H9 (cell line): ENCODE results near the gene CDKN3. TPM values are rescaled to one million over a fixed set of nuclear protein-coding genes. Genes with fewer than 3 reads are reported as not detected.

ENCODE experiments used
- DNase-seq: peaks from one replicate; pipeline ENCODE4 v3.0.0-alpha.2; 2017
- H2AFZ ChIP-seq: one replicate; pipeline ENCODE4 v1.6.1; 2013; ENCODE audit warnings: mild to moderate bottlenecking, low read length, control low read depth, moderate library complexity
- H2AK5ac ChIP-seq: 2 replicates; pipeline ENCODE4 v1.6.1; 2013; ENCODE audit warnings: low read length, control low read depth, mixed read lengths; ENCODE audit not compliant: insufficient read length
- H2BK120ac ChIP-seq: one replicate; pipeline ENCODE4 v1.6.1; 2013; ENCODE audit warnings: low read depth, mild to moderate bottlenecking, low read length, control low read depth, inconsistent platforms; ENCODE audit not compliant: poor library complexity, severe bottlenecking
- H2BK12ac ChIP-seq: 2 replicates; pipeline ENCODE4 v1.6.1; 2013; ENCODE audit warnings: low read length, control low read depth, mixed read lengths, low read depth; ENCODE audit not compliant: insufficient read length
- H2BK15ac ChIP-seq: 2 replicates; pipeline ENCODE4 v1.6.1; 2013; ENCODE audit warnings: low read depth, low read length, control low read depth
- H2BK20ac ChIP-seq: one replicate; pipeline ENCODE4 v1.6.1; 2013; ENCODE audit warnings: low read depth, mild to moderate bottlenecking, low read length, control low read depth, inconsistent platforms; ENCODE audit not compliant: poor library complexity, severe bottlenecking
- H2BK5ac ChIP-seq: 2 replicates; pipeline ENCODE4 v1.6.1; 2013; ENCODE audit warnings: low read length, control low read depth, mixed read lengths; ENCODE audit not compliant: insufficient read length
- H3K14ac ChIP-seq: 2 replicates; pipeline ENCODE4 v1.6.1; 2013; ENCODE audit warnings: low read length, control low read depth; ENCODE audit not compliant: insufficient read depth
- H3K18ac ChIP-seq: 2 replicates; pipeline ENCODE4 v1.6.1; 2013; ENCODE audit warnings: low read depth, mild to moderate bottlenecking, mixed read lengths, low read length, control low read depth; ENCODE audit not compliant: insufficient read length
- H3K23ac ChIP-seq: 2 replicates; pipeline ENCODE4 v1.6.1; 2013; ENCODE audit warnings: low read length, control low read depth, mixed read lengths, low read depth; ENCODE audit not compliant: insufficient read length
- H3K23me2 ChIP-seq: 2 replicates; pipeline ENCODE4 v1.6.1; 2013; ENCODE audit warnings: low read depth, mild to moderate bottlenecking, mixed read lengths, low read length, control low read depth; ENCODE audit not compliant: insufficient read length, poor library complexity, severe bottlenecking
- H3K27ac ChIP-seq: 2 replicates; pipeline ENCODE4 v1.5.1; 2013; ENCODE audit warnings: low read length, control low read depth, mixed read lengths, low read depth; ENCODE audit not compliant: insufficient read length
- H3K27me3 ChIP-seq: 2 replicates; pipeline ENCODE4 v1.6.1; 2013; ENCODE audit warnings: low read length, control low read depth, inconsistent platforms; ENCODE audit not compliant: insufficient read depth
- H3K4ac ChIP-seq: 2 replicates; pipeline ENCODE4 v1.6.1; 2013; ENCODE audit warnings: low read depth, mild to moderate bottlenecking, control low read depth, inconsistent platforms, low read length, moderate library complexity
- H3K4me1 ChIP-seq: 2 replicates; pipeline ENCODE4 v1.6.1; 2013; ENCODE audit warnings: low read length, control low read depth, inconsistent platforms; ENCODE audit not compliant: insufficient read depth
- H3K4me2 ChIP-seq: 2 replicates; pipeline ENCODE4 v1.6.1; 2013; ENCODE audit warnings: low read length, control low read depth, mixed read lengths; ENCODE audit not compliant: insufficient read length, insufficient read depth
- H3K56ac ChIP-seq: 2 replicates; pipeline ENCODE4 v1.6.1; 2013; ENCODE audit warnings: low read depth, mild to moderate bottlenecking, mixed read lengths, low read length, control low read depth; ENCODE audit not compliant: insufficient read length
- H3K79me1 ChIP-seq: 2 replicates; pipeline ENCODE4 v1.6.1; 2013; ENCODE audit warnings: low read depth, mild to moderate bottlenecking, moderate library complexity, low read length, control low read depth, inconsistent platforms; ENCODE audit not compliant: insufficient read depth, poor library complexity, severe bottlenecking
- H3K79me2 ChIP-seq: 2 replicates; pipeline ENCODE4 v1.6.1; 2013; ENCODE audit warnings: low read length, control low read depth, inconsistent platforms; ENCODE audit not compliant: insufficient read depth
- H3K9ac ChIP-seq: 2 replicates; pipeline ENCODE4 v1.6.1; 2013; ENCODE audit warnings: low read length, control low read depth, mixed read lengths; ENCODE audit not compliant: insufficient read length; ENCODE audit errors: extremely low read depth
- H3K9me3 ChIP-seq: one replicate; pipeline ENCODE4 v1.6.1; 2013; ENCODE audit warnings: low read depth, low read length, inconsistent platforms; ENCODE audit not compliant: control insufficient read depth
- H3T11ph ChIP-seq: one replicate; pipeline ENCODE4 v1.6.1; 2013; ENCODE audit warnings: mild to moderate bottlenecking, low read length, control low read depth, inconsistent platforms
- H4K20me1 ChIP-seq: one replicate; pipeline ENCODE4 v1.6.1; 2013; ENCODE audit not compliant: control insufficient read depth, insufficient read length, insufficient read depth
- H4K5ac ChIP-seq: 2 replicates; pipeline ENCODE4 v1.6.1; 2013; ENCODE audit warnings: low read depth, mild to moderate bottlenecking, mixed read lengths, low read length, control low read depth; ENCODE audit not compliant: insufficient read length
- H4K8ac ChIP-seq: replicated peaks from 2 replicates; pipeline ENCODE4 v1.6.1; 2013; ENCODE audit warnings: low read length, control low read depth, mixed read lengths, low read depth; ENCODE audit not compliant: insufficient read length
- H4K91ac ChIP-seq: 2 replicates; pipeline ENCODE4 v1.6.1; 2013; ENCODE audit warnings: low read depth, mild to moderate bottlenecking, moderate library complexity, mixed read lengths, low read length, control low read depth; ENCODE audit not compliant: insufficient read length
- H3K27ac Mint-ChIP-seq, 3 experiments: 2 replicates in 2 of 3; 3 replicates in 1 of 3; pipeline ENCODE4 v1.8.0; 2020 to 2021; ENCODE audit warnings: mixed read lengths in 3 of 3, mild to moderate bottlenecking in 1 of 3, moderate library complexity in 1 of 3
- H3K27me3 Mint-ChIP-seq: 2 replicates; pipeline ENCODE4 v1.8.0; 2021; ENCODE audit warnings: low read depth, mild to moderate bottlenecking, moderate library complexity, mixed read lengths
- H3K36me3 Mint-ChIP-seq, 3 experiments: 2 replicates in 2 of 3; 3 replicates in 1 of 3; pipeline ENCODE4 v1.8.0; 2020 to 2021; ENCODE audit warnings: low read depth in 3 of 3, mixed read lengths in 3 of 3; ENCODE audit not compliant: insufficient read depth in 1 of 3
- H3K4me1 Mint-ChIP-seq, 2 experiments: 2 replicates each; pipeline ENCODE4 v1.8.0; 2020; ENCODE audit warnings: mixed read lengths in 2 of 2
- H3K4me3 Mint-ChIP-seq, 2 experiments: 2 replicates in 1 of 2; 3 replicates in 1 of 2; pipeline ENCODE4 v1.8.0; 2020 to 2021; ENCODE audit warnings: mild to moderate bottlenecking in 2 of 2, mixed read lengths in 2 of 2, moderate library complexity in 1 of 2
- H3K9me3 Mint-ChIP-seq, 2 experiments: 2 replicates in 1 of 2; 3 replicates in 1 of 2; pipeline ENCODE4 v1.8.0; 2020; ENCODE audit warnings: mild to moderate bottlenecking in 2 of 2, mixed read lengths in 2 of 2, moderate library complexity in 1 of 2
- WGBS: extraction: QIAGEN DNeasy Blood & Tissue Kit; methylation state at CpG from one replicate; pipeline ENCODE4 v1.1.7; 2013; ENCODE audit warnings: missing lambda C conversion rate, low lambda C conversion rate, mixed read lengths; ENCODE audit not compliant: insufficient read length; ENCODE audit errors: extremely low coverage; 5-methylcytosine and 5-hydroxymethylcytosine counted together
- total RNA-seq: library from RNA; stranded (reverse); gene quantifications from 2 replicates; pipeline ENCODE4 v1.2.1, GENCODE V29; 2021
- TF ChIP-seq, protein P1 (sequence below): fragments of 200-600 bp; sonication (generic); conservative IDR thresholded peaks from 3 replicates; pipeline ENCODE4 v1.8.0; 2021; ENCODE audit warnings: antibody characterized with exemption, mild to moderate bottlenecking

The CDKN3 gene
- total RNA-seq, 1 experiment from 2014 or later: 45.9 TPM

GRCh38 chr14:54451961-54452360 is 55.2 kb downstream of the CDKN3 start:
- Histone ChIP-seq H3K4ac (no peak overlapping the region), H2BK20ac (no peak overlapping the region), H4K5ac (no peak overlapping the region), H3K27ac (no peak overlapping the region), H2BK15ac (no peak overlapping the region), H3K23ac (no peak overlapping the region), H4K20me1 (no peaks in the 10 kb centered on the region), H4K8ac (no peak overlapping the region), H3K9ac (no peak overlapping the region), H3K79me2 (no peaks in the 10 kb centered on the region), H3T11ph (no peak overlapping the region), H3K4me1 (no peaks in the 10 kb centered on the region), H3K18ac (no peak overlapping the region), H3K56ac (no peak overlapping the region), H3K14ac (no peak overlapping the region), H3K4me2 (no peak overlapping the region), H2AFZ (no peak overlapping the region), H3K23me2 (no peaks in the 10 kb centered on the region), H4K91ac (no peak overlapping the region), H3K9me3 (no peaks in the 10 kb centered on the region), H2BK5ac (no peak overlapping the region), H2BK120ac (no peak overlapping the region), H2BK12ac (no peak overlapping the region), H3K79me1 (no peaks in the 10 kb centered on the region), H2AK5ac (no peak overlapping the region), H3K27me3 (no peaks in the 10 kb centered on the region)
- no peaks in the 10 kb centered on the region for H3K9me3 Mint-ChIP-seq
- no CpG with 5 or more reads among the region's 3 CpGs for WGBS
- H3K4me1 Mint-ChIP-seq: peaks cover 3 to 7% of the 10 kb centered on the region in 2 experiments
- no peak overlapping the region for H3K27ac Mint-ChIP-seq
- no peaks in the 10 kb centered on the region for H3K36me3 Mint-ChIP-seq
- TF ChIP-seq, protein P1, sequence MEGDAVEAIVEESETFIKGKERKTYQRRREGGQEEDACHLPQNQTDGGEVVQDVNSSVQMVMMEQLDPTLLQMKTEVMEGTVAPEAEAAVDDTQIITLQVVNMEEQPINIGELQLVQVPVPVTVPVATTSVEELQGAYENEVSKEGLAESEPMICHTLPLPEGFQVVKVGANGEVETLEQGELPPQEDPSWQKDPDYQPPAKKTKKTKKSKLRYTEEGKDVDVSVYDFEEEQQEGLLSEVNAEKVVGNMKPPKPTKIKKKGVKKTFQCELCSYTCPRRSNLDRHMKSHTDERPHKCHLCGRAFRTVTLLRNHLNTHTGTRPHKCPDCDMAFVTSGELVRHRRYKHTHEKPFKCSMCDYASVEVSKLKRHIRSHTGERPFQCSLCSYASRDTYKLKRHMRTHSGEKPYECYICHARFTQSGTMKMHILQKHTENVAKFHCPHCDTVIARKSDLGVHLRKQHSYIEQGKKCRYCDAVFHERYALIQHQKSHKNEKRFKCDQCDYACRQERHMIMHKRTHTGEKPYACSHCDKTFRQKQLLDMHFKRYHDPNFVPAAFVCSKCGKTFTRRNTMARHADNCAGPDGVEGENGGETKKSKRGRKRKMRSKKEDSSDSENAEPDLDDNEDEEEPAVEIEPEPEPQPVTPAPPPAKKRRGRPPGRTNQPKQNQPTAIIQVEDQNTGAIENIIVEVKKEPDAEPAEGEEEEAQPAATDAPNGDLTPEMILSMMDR: no peak
- DNase-seq: no peak
- H3K27me3 Mint-ChIP-seq: no peaks in the 10 kb centered on the region
- H3K4me3 Mint-ChIP-seq: no peak overlapping the region
